BE2C (cell line): Measurements from ENCODE around the gene GOLGA1.

Experiments used
- DNase-seq: peaks from one replicate; pipeline ENCODE4 v3.0.0-alpha.2; 2020
- H3K27me3 ChIP-seq: fragments of 250-450 bp; sonication (Bioruptor Pico); 2 replicates; pipeline ENCODE4 v1.5.1; 2020; ENCODE audit warnings: mild to moderate bottlenecking
- H3K36me3 ChIP-seq: fragments of 250-450 bp; sonication (Bioruptor Pico); 2 replicates; pipeline ENCODE4 v1.5.1; 2020; ENCODE audit warnings: mild to moderate bottlenecking
- H3K4me1 ChIP-seq: fragments of 250-450 bp; sonication (Bioruptor Pico); 2 replicates; pipeline ENCODE4 v1.5.1; 2020
- H3K4me3 ChIP-seq: 2 replicates; pipeline ENCODE4 v1.5.1; 2011; ENCODE audit warnings: low read depth, low read length
- H3K9me3 ChIP-seq: fragments of 250-450 bp; sonication (Bioruptor Pico); 2 replicates; pipeline ENCODE4 v1.5.1; 2020
- TF ChIP-seq, protein P1 (sequence below): IDR thresholded peaks from 2 replicates; pipeline ENCODE4 v1.5.1; 2012; ENCODE audit warnings: mild to moderate bottlenecking, low read depth, low read length

Gene GOLGA1

GRCh38 chr9:124941679-124942561, 1.0 kb upstream of the GOLGA1 start:
- DNase-seq = peak; percentile 55
- no peaks in the 10 kb centered on the region for H3K4me1 ChIP-seq
- H3K9me3 ChIP-seq = no peaks in the 10 kb centered on the region
- TF ChIP-seq, protein P1, sequence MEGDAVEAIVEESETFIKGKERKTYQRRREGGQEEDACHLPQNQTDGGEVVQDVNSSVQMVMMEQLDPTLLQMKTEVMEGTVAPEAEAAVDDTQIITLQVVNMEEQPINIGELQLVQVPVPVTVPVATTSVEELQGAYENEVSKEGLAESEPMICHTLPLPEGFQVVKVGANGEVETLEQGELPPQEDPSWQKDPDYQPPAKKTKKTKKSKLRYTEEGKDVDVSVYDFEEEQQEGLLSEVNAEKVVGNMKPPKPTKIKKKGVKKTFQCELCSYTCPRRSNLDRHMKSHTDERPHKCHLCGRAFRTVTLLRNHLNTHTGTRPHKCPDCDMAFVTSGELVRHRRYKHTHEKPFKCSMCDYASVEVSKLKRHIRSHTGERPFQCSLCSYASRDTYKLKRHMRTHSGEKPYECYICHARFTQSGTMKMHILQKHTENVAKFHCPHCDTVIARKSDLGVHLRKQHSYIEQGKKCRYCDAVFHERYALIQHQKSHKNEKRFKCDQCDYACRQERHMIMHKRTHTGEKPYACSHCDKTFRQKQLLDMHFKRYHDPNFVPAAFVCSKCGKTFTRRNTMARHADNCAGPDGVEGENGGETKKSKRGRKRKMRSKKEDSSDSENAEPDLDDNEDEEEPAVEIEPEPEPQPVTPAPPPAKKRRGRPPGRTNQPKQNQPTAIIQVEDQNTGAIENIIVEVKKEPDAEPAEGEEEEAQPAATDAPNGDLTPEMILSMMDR = peak; percentile 26; the same call in 1 of the 2 replicates
- H3K36me3 ChIP-seq = no peaks in the 10 kb centered on the region
- H3K4me3 ChIP-seq = peak overlapping the region; percentile 80
- H3K27me3 ChIP-seq = no peaks in the 10 kb centered on the region

DNA sequence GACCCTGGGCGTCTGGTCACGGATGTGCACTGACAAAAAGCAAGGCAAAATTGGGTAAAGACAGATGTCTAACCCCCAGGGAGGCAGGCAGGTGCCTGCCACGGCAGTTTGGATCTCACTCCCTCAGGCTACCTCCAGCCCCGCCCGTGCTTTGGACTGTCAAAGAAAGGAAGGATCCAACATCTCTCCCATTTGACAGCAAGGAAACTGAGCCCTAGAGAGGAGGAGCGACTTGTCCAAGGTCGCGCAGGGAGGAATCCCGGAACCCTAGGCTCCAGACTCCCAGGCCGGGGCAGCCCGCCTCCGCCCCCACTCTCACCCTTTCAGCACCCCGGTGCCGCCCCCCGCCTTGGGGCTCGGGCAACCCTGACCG, 376 bp downstream of the GOLGA1 start:
- no peaks in the 10 kb centered on the region for H3K4me1 ChIP-seq
- H3K4me3 ChIP-seq = peak overlapping the region; percentile 80
- H3K9me3 ChIP-seq = no peaks in the 10 kb centered on the region
- no peaks in the 10 kb centered on the region for H3K36me3 ChIP-seq
- DNase-seq = peak; percentile 51
- no peaks in the 10 kb centered on the region for H3K27me3 ChIP-seq
- TF ChIP-seq, protein P1 = no peak

GRCh38 chr9:124939944-124940343, 939 bp downstream of the GOLGA1 start:
- no peak for DNase-seq
- Histone ChIP-seq H3K4me1 (no peaks in the 10 kb centered on the region), H3K4me3 (peak overlapping the region; percentile 80), H3K27me3 (no peaks in the 10 kb centered on the region), H3K9me3 (no peaks in the 10 kb centered on the region), H3K36me3 (no peaks in the 10 kb centered on the region)
- TF ChIP-seq, protein P1 = no peak

GRCh38 chr9:124934290-124934689, 6.6 kb downstream of the GOLGA1 start:
- no peaks in the 10 kb centered on the region for H3K27me3 ChIP-seq
- no peak overlapping the region for H3K4me3 ChIP-seq
- H3K36me3 ChIP-seq = 0 out of 2 replicates have a peak, but pooled peaks cover 3% of the 10 kb centered on the region
- TF ChIP-seq, protein P1 = no peak
- DNase-seq = no peak
- no peaks in the 10 kb centered on the region for H3K9me3 ChIP-seq
- no peaks in the 10 kb centered on the region for H3K4me1 ChIP-seq

GRCh38 chr9:124932333-124932732, 8.6 kb downstream of the GOLGA1 start:
- H3K9me3 ChIP-seq = no peaks in the 10 kb centered on the region
- DNase-seq = no peak
- no peaks in the 10 kb centered on the region for H3K27me3 ChIP-seq
- TF ChIP-seq, protein P1 = no peak
- no peaks in the 10 kb centered on the region for H3K4me1 ChIP-seq
- no peak overlapping the region for H3K4me3 ChIP-seq
- 0 out of 2 replicates have a peak, but pooled peaks cover 3% of the 10 kb centered on the region for H3K36me3 ChIP-seq

GRCh38 chr9:124929464-124929863, 11.4 kb downstream of the GOLGA1 start:
- no peaks in the 10 kb centered on the region for H3K9me3 ChIP-seq
- 0 out of 2 replicates have a peak, but pooled peaks cover 3% of the 10 kb centered on the region for H3K36me3 ChIP-seq
- no peak overlapping the region for H3K4me3 ChIP-seq
- no peaks in the 10 kb centered on the region for H3K4me1 ChIP-seq
- DNase-seq = no peak
- TF ChIP-seq, protein P1 = no peak
- no peaks in the 10 kb centered on the region for H3K27me3 ChIP-seq
